ENCODE results near the gene EVI5. TPM values are rescaled to one million over a fixed set of nuclear protein-coding genes. Genes with fewer than 3 reads are reported as not detected.

Gene EVI5
- total RNA-seq, 1 donor from 2014 or later = 9.6 TPM

- TF ChIP-seq CTCF (conservative IDR thresholded peaks at IDR 0.05; ENCODE audit: low read depth, low read length) = no peak
- no peak for DNase-seq (ENCODE audit: low read depth)
- no peak overlapping the region for H3K4me3 ChIP-seq (ENCODE audit: low read depth, low read length)
Measured at GRCh38 chr1:92503043-92503925, 281.6 kb downstream of the EVI5 start.

- TF ChIP-seq CTCF (conservative IDR thresholded peaks at IDR 0.05; ENCODE audit: low read depth, low read length) = no peak
- no peak for DNase-seq (ENCODE audit: low read depth)
- H3K4me3 ChIP-seq (ENCODE audit: low read depth, low read length) = no peak overlapping the region
Measured at GRCh38 chr1:92502247-92502646, 282.7 kb downstream of the EVI5 start.

- DNase-seq (ENCODE audit: low read depth) = no peak
- no peak for TF ChIP-seq CTCF (conservative IDR thresholded peaks at IDR 0.05; ENCODE audit: low read depth, low read length)
- no peak overlapping the region for H3K4me3 ChIP-seq (ENCODE audit: low read depth, low read length)
Measured at GRCh38 chr1:92500552-92500951, 284.4 kb downstream of the EVI5 start.

- TF ChIP-seq CTCF (conservative IDR thresholded peaks at IDR 0.05; ENCODE audit: low read depth, low read length) = no peak
- no peak for DNase-seq (ENCODE audit: low read depth)
- H3K4me3 ChIP-seq (ENCODE audit: low read depth, low read length) = no peak overlapping the region
Measured at GRCh38 chr1:92495392-92496063, 289.4 kb downstream of the EVI5 start.

GRCh38 chr1:92494485-92495141 lies 290.3 kb downstream of the EVI5 start:
- no peak for TF ChIP-seq CTCF (conservative IDR thresholded peaks at IDR 0.05; ENCODE audit: low read depth, low read length)
- DNase-seq (ENCODE audit: low read depth) = no peak
- no peak overlapping the region for H3K4me3 ChIP-seq (ENCODE audit: low read depth, low read length)

- TF ChIP-seq CTCF (conservative IDR thresholded peaks at IDR 0.05; ENCODE audit: low read depth, low read length) = no peak
- DNase-seq (ENCODE audit: low read depth) = no peak
- H3K4me3 ChIP-seq (ENCODE audit: low read depth, low read length) = no peak overlapping the region
Measured at GRCh38 chr1:92493139-92493538, 291.8 kb downstream of the EVI5 start.
